Measurements from ENCODE around the gene TM4SF4.

TM4SF4 gene

DNA sequence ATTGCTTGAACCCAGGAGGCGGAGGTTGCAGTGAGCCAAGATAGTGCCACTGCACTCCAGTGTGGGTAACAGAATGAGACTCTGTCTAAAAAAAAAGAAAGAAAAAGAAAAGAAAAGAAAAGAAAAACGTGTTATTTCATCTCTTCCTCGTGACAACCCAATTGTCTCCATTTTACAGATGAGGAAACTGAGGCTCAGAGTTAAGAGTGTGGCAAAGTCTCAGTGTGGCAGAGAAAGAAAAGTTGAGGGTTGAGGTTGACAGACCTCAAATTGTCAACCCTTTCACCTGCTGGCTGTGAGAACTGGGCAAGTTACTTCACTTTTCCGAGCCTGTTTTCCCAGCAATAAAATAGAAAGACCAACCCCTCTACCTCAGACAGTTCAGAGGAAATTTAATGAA lies 59.6 kb downstream of the TM4SF4 start:
- H3K27me3 ChIP-seq (ENCODE audit: control insufficient read depth in 1 of 2, insufficient read depth in 2 of 2, low read length in 2 of 2), result no peaks in the 10 kb centered on the region
- H3K9ac ChIP-seq (ENCODE audit: low read length in 2 of 2), result peak overlapping the region in 1 of 2 donors; percentile 0
- no peaks in the 10 kb centered on the region for H3K36me3 ChIP-seq (ENCODE audit: control insufficient read depth in 2 of 2, insufficient read depth in 2 of 2, low read length in 2 of 2)
- peaks cover 41% of the 10 kb centered on the region for H3K4me1 ChIP-seq (ENCODE audit: control insufficient read depth, insufficient read depth, low read length)
- H3K9me3 ChIP-seq (ENCODE audit: control insufficient read depth in 2 of 2, low read length in 2 of 2), result no peaks in the 10 kb centered on the region
- no peak overlapping the region for H3K4me3 ChIP-seq (ENCODE audit: low read length in 2 of 2)
- H3K27ac ChIP-seq (ENCODE audit: low read length), result peak overlapping the region; percentile 73

DNA sequence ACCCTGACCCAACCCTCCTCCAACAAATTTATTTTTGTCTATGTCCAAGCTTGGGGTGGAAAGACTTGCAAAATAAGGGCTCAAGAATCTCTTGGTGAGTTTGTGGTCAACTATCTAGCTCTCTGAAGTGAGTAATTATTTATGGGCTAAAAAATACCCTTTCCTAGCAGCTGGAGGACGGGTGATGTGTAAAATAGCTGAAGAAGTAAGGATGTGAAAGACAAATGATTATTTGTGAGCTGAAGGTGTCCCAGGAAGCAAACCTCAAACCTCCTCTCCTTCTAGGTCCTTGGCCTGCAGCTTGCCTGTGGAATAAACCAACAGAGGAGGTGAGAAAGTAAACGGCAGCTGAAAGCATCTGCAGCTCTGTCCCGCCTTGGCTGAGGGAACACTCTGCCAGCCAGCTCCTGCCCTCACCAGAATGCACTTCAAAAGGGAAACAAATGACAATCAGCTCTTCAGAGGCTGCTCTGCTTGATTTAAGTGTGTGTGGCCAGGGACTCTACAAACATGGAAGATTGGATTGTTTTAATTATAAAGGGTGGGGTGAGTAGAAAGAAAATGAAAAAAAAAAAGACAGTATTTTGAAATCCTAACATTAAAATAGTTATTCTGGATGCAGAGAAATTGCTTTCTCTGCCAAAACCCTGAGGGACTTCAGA lies 60.3 kb downstream of the TM4SF4 start:
- Histone ChIP-seq H3K4me1 (ENCODE audit: control insufficient read depth, insufficient read depth, low read length) (peaks cover 47% of the 10 kb centered on the region), H3K9ac (ENCODE audit: low read length in 2 of 2) (peak overlapping the region in 1 of 2 donors; percentile 32), H3K9me3 (ENCODE audit: control insufficient read depth in 2 of 2, low read length in 2 of 2) (no peaks in the 10 kb centered on the region), H3K4me3 (ENCODE audit: low read length in 2 of 2) (peak overlapping the region; percentile 33 to 35), H3K36me3 (ENCODE audit: control insufficient read depth in 2 of 2, insufficient read depth in 2 of 2, low read length in 2 of 2) (no peaks in the 10 kb centered on the region), H3K27ac (ENCODE audit: low read length) (peak overlapping the region; percentile 73), H3K27me3 (ENCODE audit: control insufficient read depth in 1 of 2, insufficient read depth in 2 of 2, low read length in 2 of 2) (no peaks in the 10 kb centered on the region)

DNA sequence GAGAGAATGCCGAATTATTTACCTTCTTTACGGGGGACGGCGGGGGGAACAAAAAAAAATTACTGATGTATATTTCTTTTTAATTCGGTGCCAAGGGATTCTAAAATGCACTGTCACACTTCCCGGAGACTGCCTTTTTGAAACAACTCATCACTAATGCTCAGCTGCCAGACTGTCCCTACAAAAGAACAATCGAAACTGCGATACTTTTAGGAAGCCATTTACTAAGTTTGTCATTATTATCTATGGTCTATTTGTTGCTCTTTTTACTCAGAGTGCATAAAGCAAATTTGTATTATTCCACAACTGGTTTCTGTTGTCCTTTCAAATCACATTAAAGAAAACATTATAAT lies 60.8 kb downstream of the TM4SF4 start:
- Histone ChIP-seq H3K9me3 (ENCODE audit: control insufficient read depth in 2 of 2, low read length in 2 of 2) (no peaks in the 10 kb centered on the region), H3K4me1 (ENCODE audit: control insufficient read depth, insufficient read depth, low read length) (peaks cover 51% of the 10 kb centered on the region), H3K4me3 (ENCODE audit: low read length in 2 of 2) (peak overlapping the region; percentile 33 to 35), H3K27ac (ENCODE audit: low read length) (peak overlapping the region; percentile 73), H3K36me3 (ENCODE audit: control insufficient read depth in 2 of 2, insufficient read depth in 2 of 2, low read length in 2 of 2) (no peaks in the 10 kb centered on the region), H3K9ac (ENCODE audit: low read length in 2 of 2) (peak overlapping the region in 1 of 2 donors; percentile 32), H3K27me3 (ENCODE audit: control insufficient read depth in 1 of 2, insufficient read depth in 2 of 2, low read length in 2 of 2) (no peaks in the 10 kb centered on the region)

DNA sequence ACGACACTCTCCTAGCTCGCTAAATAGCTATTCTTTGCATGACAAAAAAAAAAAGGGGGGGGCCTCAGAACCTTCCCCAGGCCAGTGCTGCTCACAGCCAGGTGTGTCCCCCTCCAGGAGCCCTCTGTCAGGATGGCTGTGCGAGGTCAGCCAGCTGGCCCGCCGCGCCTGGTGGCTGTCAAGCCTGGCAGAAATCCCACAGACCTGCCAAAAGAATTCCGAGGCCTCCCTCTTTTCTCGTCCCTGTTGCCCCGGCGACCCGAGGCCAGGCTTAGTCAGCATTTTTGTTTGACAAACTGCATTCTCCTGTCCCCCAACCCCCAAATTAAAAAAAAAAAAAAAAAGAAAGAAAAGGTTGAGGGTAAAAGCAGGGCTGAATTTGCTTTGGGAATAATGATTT lies 61.9 kb downstream of the TM4SF4 start:
- Histone ChIP-seq H3K9me3 (ENCODE audit: control insufficient read depth in 2 of 2, low read length in 2 of 2) (no peaks in the 10 kb centered on the region), H3K27me3 (ENCODE audit: control insufficient read depth in 1 of 2, insufficient read depth in 2 of 2, low read length in 2 of 2) (no peaks in the 10 kb centered on the region), H3K9ac (ENCODE audit: low read length in 2 of 2) (peak overlapping the region in 1 of 2 donors; percentile 32), H3K4me3 (ENCODE audit: low read length in 2 of 2) (peak overlapping the region; percentile 7 to 41), H3K36me3 (ENCODE audit: control insufficient read depth in 2 of 2, insufficient read depth in 2 of 2, low read length in 2 of 2) (peaks cover 0 to 4% of the 10 kb centered on the region in 2 donors), H3K4me1 (ENCODE audit: control insufficient read depth, insufficient read depth, low read length) (peaks cover 54% of the 10 kb centered on the region), H3K27ac (ENCODE audit: low read length) (peak overlapping the region; percentile 73)

DNA sequence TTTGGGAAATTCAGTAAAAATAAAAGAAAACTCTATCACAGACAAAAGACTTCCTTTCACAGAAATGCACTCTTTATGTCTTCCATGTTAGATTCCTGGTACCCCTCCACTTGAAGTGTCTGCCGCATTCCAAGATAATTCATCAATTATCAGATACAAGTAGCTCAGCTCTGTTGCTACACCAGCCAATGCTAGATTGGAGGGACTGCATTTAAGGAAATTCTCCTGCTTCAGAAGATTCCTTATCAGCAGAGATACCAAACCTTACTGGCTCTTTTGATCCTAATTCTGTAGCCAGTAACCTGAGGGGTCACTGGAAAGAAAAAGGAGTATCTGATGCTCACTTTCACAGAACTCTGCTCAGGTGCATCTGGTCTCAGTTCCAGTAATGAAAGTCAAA lies 63.9 kb downstream of the TM4SF4 start:
- Histone ChIP-seq H3K27me3 (ENCODE audit: control insufficient read depth in 1 of 2, insufficient read depth in 2 of 2, low read length in 2 of 2) (no peaks in the 10 kb centered on the region), H3K27ac (ENCODE audit: low read length) (no peak overlapping the region), H3K36me3 (ENCODE audit: control insufficient read depth in 2 of 2, insufficient read depth in 2 of 2, low read length in 2 of 2) (peaks cover 8 to 12% of the 10 kb centered on the region in 2 donors), H3K9ac (ENCODE audit: low read length in 2 of 2) (no peak overlapping the region), H3K4me3 (ENCODE audit: low read length in 2 of 2) (no peak overlapping the region), H3K4me1 (ENCODE audit: control insufficient read depth, insufficient read depth, low read length) (peaks cover 53% of the 10 kb centered on the region), H3K9me3 (ENCODE audit: control insufficient read depth in 2 of 2, low read length in 2 of 2) (no peaks in the 10 kb centered on the region)

DNA sequence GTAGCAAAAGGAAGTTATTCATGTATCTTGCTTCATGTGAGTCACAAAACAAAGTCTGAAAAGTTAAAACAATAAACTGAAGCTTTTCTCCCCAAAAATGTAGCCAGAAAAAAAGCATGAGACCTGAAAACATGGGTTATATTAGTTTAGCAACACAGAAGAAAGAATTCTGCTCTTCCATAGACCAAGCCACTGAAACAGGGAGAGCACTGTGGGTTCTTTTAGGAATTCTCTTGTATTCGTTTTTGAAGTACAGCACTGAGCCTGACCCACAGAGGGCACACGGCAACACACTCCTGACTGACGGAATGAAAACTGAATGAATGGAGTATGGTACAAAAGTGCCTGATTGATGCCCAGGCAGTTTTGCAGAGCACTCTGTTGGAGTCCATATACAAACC lies 66.6 kb downstream of the TM4SF4 start:
- Histone ChIP-seq H3K4me3 (ENCODE audit: low read length in 2 of 2) (no peak overlapping the region), H3K27ac (ENCODE audit: low read length) (no peak overlapping the region), H3K9me3 (ENCODE audit: control insufficient read depth in 2 of 2, low read length in 2 of 2) (no peaks in the 10 kb centered on the region), H3K4me1 (ENCODE audit: control insufficient read depth, insufficient read depth, low read length) (peaks cover 29% of the 10 kb centered on the region), H3K27me3 (ENCODE audit: control insufficient read depth in 1 of 2, insufficient read depth in 2 of 2, low read length in 2 of 2) (no peaks in the 10 kb centered on the region), H3K9ac (ENCODE audit: low read length in 2 of 2) (no peak overlapping the region), H3K36me3 (ENCODE audit: control insufficient read depth in 2 of 2, insufficient read depth in 2 of 2, low read length in 2 of 2) (peaks cover 8 to 12% of the 10 kb centered on the region in 2 donors)

DNA sequence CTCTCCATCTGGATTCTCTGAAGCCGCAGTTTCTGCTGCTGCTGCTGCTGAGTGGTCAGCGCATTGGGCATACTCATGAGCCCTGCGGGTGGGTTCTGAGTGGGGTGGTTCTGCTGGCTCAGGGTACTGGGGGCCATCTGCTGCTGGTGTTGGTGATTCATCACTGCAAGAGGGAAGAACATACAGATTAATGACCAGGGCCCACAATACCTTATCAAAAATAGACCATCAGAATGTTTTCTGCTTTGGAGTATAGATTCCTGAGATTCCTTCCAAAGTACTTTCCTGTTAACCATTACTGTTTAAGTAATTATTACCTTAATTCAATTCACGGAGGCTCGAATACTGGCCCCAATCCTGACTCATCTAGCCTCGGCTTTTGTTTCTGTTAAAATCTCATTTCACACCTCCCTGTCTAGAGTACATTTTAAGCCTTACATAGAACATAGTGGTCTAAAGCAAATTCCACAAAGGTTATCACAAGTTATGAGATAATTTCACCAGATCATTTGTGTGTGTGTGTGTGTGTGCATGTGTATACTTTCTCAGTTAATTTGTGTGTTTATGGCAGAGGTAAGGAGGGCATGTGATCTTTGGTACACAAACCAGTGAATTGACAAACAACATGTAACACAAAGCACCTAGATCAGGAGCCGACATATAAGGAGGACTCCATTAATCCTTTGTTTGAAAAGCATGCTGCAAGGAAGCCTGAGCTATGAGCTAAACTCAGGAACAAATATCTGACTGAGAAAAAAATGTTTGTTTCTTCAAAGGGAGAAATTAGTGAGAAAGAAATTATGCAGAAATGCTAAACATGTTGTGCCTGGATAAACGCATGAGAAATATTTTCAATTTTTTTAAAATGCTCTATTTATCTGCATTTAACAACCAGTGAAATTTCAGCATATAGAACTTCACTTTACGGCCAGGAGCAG lies 68.1 kb downstream of the TM4SF4 start:
- Histone ChIP-seq H3K36me3 (ENCODE audit: control insufficient read depth in 2 of 2, insufficient read depth in 2 of 2, low read length in 2 of 2) (peaks cover 8 to 12% of the 10 kb centered on the region in 2 donors), H3K9ac (ENCODE audit: low read length in 2 of 2) (no peak overlapping the region), H3K4me3 (ENCODE audit: low read length in 2 of 2) (no peak overlapping the region), H3K9me3 (ENCODE audit: control insufficient read depth in 2 of 2, low read length in 2 of 2) (no peaks in the 10 kb centered on the region), H3K27me3 (ENCODE audit: control insufficient read depth in 1 of 2, insufficient read depth in 2 of 2, low read length in 2 of 2) (no peaks in the 10 kb centered on the region), H3K4me1 (ENCODE audit: control insufficient read depth, insufficient read depth, low read length) (peaks cover 33% of the 10 kb centered on the region), H3K27ac (ENCODE audit: low read length) (no peak overlapping the region)

DNA sequence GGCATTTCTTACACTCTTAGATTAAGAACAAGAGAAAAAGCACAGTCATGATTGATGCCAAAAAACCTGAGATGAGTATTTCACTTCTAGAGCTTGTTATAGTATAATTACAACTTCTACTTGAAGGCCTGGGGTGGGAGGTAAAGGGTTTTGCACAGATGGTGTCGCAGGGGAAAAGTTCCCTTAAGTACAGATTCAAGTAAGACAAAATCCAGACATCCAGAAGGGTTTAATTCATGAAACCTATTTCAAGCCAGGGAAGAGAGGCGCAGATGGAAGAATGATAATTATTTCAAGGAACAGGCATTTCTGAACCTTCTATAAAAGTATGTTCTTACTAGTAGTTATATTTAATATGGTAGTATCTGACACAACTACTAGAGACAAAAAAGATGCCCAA lies 70.6 kb downstream of the TM4SF4 start:
- Histone ChIP-seq H3K9me3 (ENCODE audit: control insufficient read depth in 2 of 2, low read length in 2 of 2) (no peaks in the 10 kb centered on the region), H3K4me3 (ENCODE audit: low read length in 2 of 2) (no peak overlapping the region), H3K9ac (ENCODE audit: low read length in 2 of 2) (no peak overlapping the region), H3K4me1 (ENCODE audit: control insufficient read depth, insufficient read depth, low read length) (peaks cover 34% of the 10 kb centered on the region), H3K27me3 (ENCODE audit: control insufficient read depth in 1 of 2, insufficient read depth in 2 of 2, low read length in 2 of 2) (no peaks in the 10 kb centered on the region), H3K36me3 (ENCODE audit: control insufficient read depth in 2 of 2, insufficient read depth in 2 of 2, low read length in 2 of 2) (peaks cover 8 to 12% of the 10 kb centered on the region in 2 donors), H3K27ac (ENCODE audit: low read length) (peak overlapping the region; percentile 18)

DNA sequence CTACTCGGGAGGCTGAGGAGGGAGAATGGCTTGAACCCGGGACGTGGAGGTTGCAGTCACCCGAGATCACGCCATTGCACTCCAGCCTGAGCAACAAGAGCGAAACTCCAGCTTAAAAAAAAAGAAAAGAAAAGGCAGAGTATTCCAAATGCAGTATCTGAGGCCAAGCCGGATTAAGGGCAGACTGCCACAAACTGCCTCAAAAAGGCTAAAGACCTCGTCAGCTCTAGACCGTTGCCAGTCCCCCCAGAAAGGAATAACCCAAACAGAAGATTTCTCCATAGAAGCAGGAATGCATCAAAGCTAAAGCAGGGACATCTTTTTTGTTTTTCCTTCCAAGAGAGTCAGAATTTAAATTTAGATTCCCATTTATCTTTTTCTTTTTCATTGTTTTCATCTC lies 72.9 kb downstream of the TM4SF4 start:
- H3K4me1 ChIP-seq (ENCODE audit: control insufficient read depth, insufficient read depth, low read length), result peaks cover 25% of the 10 kb centered on the region
- H3K4me3 ChIP-seq (ENCODE audit: low read length in 2 of 2), result peak overlapping the region; percentile 23 to 62
- H3K27me3 ChIP-seq (ENCODE audit: control insufficient read depth in 1 of 2, insufficient read depth in 2 of 2, low read length in 2 of 2), result no peaks in the 10 kb centered on the region
- peak overlapping the region; percentile 6 to 39 for H3K9ac ChIP-seq (ENCODE audit: low read length in 2 of 2)
- peak overlapping the region; percentile 92 for H3K27ac ChIP-seq (ENCODE audit: low read length)
- no peaks in the 10 kb centered on the region for H3K36me3 ChIP-seq (ENCODE audit: control insufficient read depth in 2 of 2, insufficient read depth in 2 of 2, low read length in 2 of 2)
- no peaks in the 10 kb centered on the region for H3K9me3 ChIP-seq (ENCODE audit: control insufficient read depth in 2 of 2, low read length in 2 of 2)

DNA sequence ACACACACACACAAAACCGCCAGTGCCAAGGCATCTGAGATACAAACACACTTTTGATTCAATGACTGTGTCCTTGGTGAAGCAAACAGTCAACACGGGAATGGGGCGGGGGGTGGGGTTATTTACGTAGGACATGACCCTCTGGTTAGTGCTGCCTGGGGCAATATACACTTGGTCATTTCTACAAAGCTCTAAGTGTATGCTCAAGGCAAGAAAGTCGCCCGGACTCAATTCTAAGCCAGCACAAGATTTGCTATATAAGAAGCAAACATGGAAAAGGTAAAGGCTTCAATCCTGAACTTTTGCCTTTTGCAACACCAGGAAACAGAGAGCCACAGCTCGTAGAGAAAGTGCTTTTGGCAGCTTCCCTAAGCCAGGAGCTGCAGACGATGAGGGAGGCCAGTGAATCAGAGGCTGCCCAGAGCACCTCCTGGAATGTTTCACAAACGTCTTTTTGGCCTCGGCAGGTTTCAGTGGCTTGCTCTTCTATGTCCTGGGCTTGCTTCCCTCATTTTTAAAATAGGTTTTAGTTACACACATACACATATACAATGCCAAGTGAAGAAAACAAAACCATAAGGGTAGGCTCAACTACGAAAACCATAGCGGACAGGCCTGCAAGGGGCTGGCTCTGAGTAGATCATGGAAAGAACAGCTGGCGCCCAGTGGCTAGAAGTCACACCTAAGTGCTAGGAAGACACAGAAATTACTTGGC lies 73.6 kb downstream of the TM4SF4 start:
- Histone ChIP-seq H3K4me3 (ENCODE audit: low read length in 2 of 2) (peak overlapping the region; percentile 14 to 54), H3K36me3 (ENCODE audit: control insufficient read depth in 2 of 2, insufficient read depth in 2 of 2, low read length in 2 of 2) (no peaks in the 10 kb centered on the region), H3K9me3 (ENCODE audit: control insufficient read depth in 2 of 2, low read length in 2 of 2) (no peaks in the 10 kb centered on the region), H3K4me1 (ENCODE audit: control insufficient read depth, insufficient read depth, low read length) (peaks cover 24% of the 10 kb centered on the region), H3K27me3 (ENCODE audit: control insufficient read depth in 1 of 2, insufficient read depth in 2 of 2, low read length in 2 of 2) (no peaks in the 10 kb centered on the region), H3K9ac (ENCODE audit: low read length in 2 of 2) (peak overlapping the region; percentile 55 to 59), H3K27ac (ENCODE audit: low read length) (peak overlapping the region; percentile 92)

Data from stomach smooth muscle (tissue), 2 donors.